H9 (cell line): ENCODE measurements around the gene COL18A1. TPM values are rescaled to one million over a fixed set of nuclear protein-coding genes. Genes with fewer than 3 reads are reported as not detected.

Source experiments
- DNase-seq: peaks from one replicate; pipeline ENCODE4 v3.0.0-alpha.2; 2017
- H2AFZ ChIP-seq: one replicate; pipeline ENCODE4 v1.6.1; 2013; ENCODE audit warnings: mild to moderate bottlenecking, low read length, control low read depth, moderate library complexity
- H2AK5ac ChIP-seq: 2 replicates; pipeline ENCODE4 v1.6.1; 2013; ENCODE audit warnings: low read length, control low read depth, mixed read lengths; ENCODE audit not compliant: insufficient read length
- H2BK120ac ChIP-seq: one replicate; pipeline ENCODE4 v1.6.1; 2013; ENCODE audit warnings: low read depth, mild to moderate bottlenecking, low read length, control low read depth, inconsistent platforms; ENCODE audit not compliant: poor library complexity, severe bottlenecking
- H2BK12ac ChIP-seq: 2 replicates; pipeline ENCODE4 v1.6.1; 2013; ENCODE audit warnings: low read length, control low read depth, mixed read lengths, low read depth; ENCODE audit not compliant: insufficient read length
- H2BK15ac ChIP-seq: 2 replicates; pipeline ENCODE4 v1.6.1; 2013; ENCODE audit warnings: low read depth, low read length, control low read depth
- H2BK20ac ChIP-seq: one replicate; pipeline ENCODE4 v1.6.1; 2013; ENCODE audit warnings: low read depth, mild to moderate bottlenecking, low read length, control low read depth, inconsistent platforms; ENCODE audit not compliant: poor library complexity, severe bottlenecking
- H2BK5ac ChIP-seq: 2 replicates; pipeline ENCODE4 v1.6.1; 2013; ENCODE audit warnings: low read length, control low read depth, mixed read lengths; ENCODE audit not compliant: insufficient read length
- H3K14ac ChIP-seq: 2 replicates; pipeline ENCODE4 v1.6.1; 2013; ENCODE audit warnings: low read length, control low read depth; ENCODE audit not compliant: insufficient read depth
- H3K18ac ChIP-seq: 2 replicates; pipeline ENCODE4 v1.6.1; 2013; ENCODE audit warnings: low read depth, mild to moderate bottlenecking, mixed read lengths, low read length, control low read depth; ENCODE audit not compliant: insufficient read length
- H3K23ac ChIP-seq: 2 replicates; pipeline ENCODE4 v1.6.1; 2013; ENCODE audit warnings: low read length, control low read depth, mixed read lengths, low read depth; ENCODE audit not compliant: insufficient read length
- H3K23me2 ChIP-seq: 2 replicates; pipeline ENCODE4 v1.6.1; 2013; ENCODE audit warnings: low read depth, mild to moderate bottlenecking, mixed read lengths, low read length, control low read depth; ENCODE audit not compliant: insufficient read length, poor library complexity, severe bottlenecking
- H3K27ac ChIP-seq: 2 replicates; pipeline ENCODE4 v1.5.1; 2013; ENCODE audit warnings: low read length, control low read depth, mixed read lengths, low read depth; ENCODE audit not compliant: insufficient read length
- H3K27me3 ChIP-seq: 2 replicates; pipeline ENCODE4 v1.6.1; 2013; ENCODE audit warnings: low read length, control low read depth, inconsistent platforms; ENCODE audit not compliant: insufficient read depth
- H3K4ac ChIP-seq: 2 replicates; pipeline ENCODE4 v1.6.1; 2013; ENCODE audit warnings: low read depth, mild to moderate bottlenecking, control low read depth, inconsistent platforms, low read length, moderate library complexity
- H3K4me1 ChIP-seq: 2 replicates; pipeline ENCODE4 v1.6.1; 2013; ENCODE audit warnings: low read length, control low read depth, inconsistent platforms; ENCODE audit not compliant: insufficient read depth
- H3K4me2 ChIP-seq: 2 replicates; pipeline ENCODE4 v1.6.1; 2013; ENCODE audit warnings: low read length, control low read depth, mixed read lengths; ENCODE audit not compliant: insufficient read length, insufficient read depth
- H3K56ac ChIP-seq: 2 replicates; pipeline ENCODE4 v1.6.1; 2013; ENCODE audit warnings: low read depth, mild to moderate bottlenecking, mixed read lengths, low read length, control low read depth; ENCODE audit not compliant: insufficient read length
- H3K79me1 ChIP-seq: 2 replicates; pipeline ENCODE4 v1.6.1; 2013; ENCODE audit warnings: low read depth, mild to moderate bottlenecking, moderate library complexity, low read length, control low read depth, inconsistent platforms; ENCODE audit not compliant: insufficient read depth, poor library complexity, severe bottlenecking
- H3K79me2 ChIP-seq: 2 replicates; pipeline ENCODE4 v1.6.1; 2013; ENCODE audit warnings: low read length, control low read depth, inconsistent platforms; ENCODE audit not compliant: insufficient read depth
- H3K9ac ChIP-seq: 2 replicates; pipeline ENCODE4 v1.6.1; 2013; ENCODE audit warnings: low read length, control low read depth, mixed read lengths; ENCODE audit not compliant: insufficient read length; ENCODE audit errors: extremely low read depth
- H3K9me3 ChIP-seq: one replicate; pipeline ENCODE4 v1.6.1; 2013; ENCODE audit warnings: low read depth, low read length, inconsistent platforms; ENCODE audit not compliant: control insufficient read depth
- H3T11ph ChIP-seq: one replicate; pipeline ENCODE4 v1.6.1; 2013; ENCODE audit warnings: mild to moderate bottlenecking, low read length, control low read depth, inconsistent platforms
- H4K20me1 ChIP-seq: one replicate; pipeline ENCODE4 v1.6.1; 2013; ENCODE audit not compliant: control insufficient read depth, insufficient read length, insufficient read depth
- H4K5ac ChIP-seq: 2 replicates; pipeline ENCODE4 v1.6.1; 2013; ENCODE audit warnings: low read depth, mild to moderate bottlenecking, mixed read lengths, low read length, control low read depth; ENCODE audit not compliant: insufficient read length
- H4K8ac ChIP-seq: replicated peaks from 2 replicates; pipeline ENCODE4 v1.6.1; 2013; ENCODE audit warnings: low read length, control low read depth, mixed read lengths, low read depth; ENCODE audit not compliant: insufficient read length
- H4K91ac ChIP-seq: 2 replicates; pipeline ENCODE4 v1.6.1; 2013; ENCODE audit warnings: low read depth, mild to moderate bottlenecking, moderate library complexity, mixed read lengths, low read length, control low read depth; ENCODE audit not compliant: insufficient read length
- H3K27ac Mint-ChIP-seq, 3 experiments: 2 replicates in 2 of 3; 3 replicates in 1 of 3; pipeline ENCODE4 v1.8.0; 2020 to 2021; ENCODE audit warnings: mixed read lengths in 3 of 3, mild to moderate bottlenecking in 1 of 3, moderate library complexity in 1 of 3
- H3K27me3 Mint-ChIP-seq: 2 replicates; pipeline ENCODE4 v1.8.0; 2021; ENCODE audit warnings: low read depth, mild to moderate bottlenecking, moderate library complexity, mixed read lengths
- H3K36me3 Mint-ChIP-seq, 3 experiments: 2 replicates in 2 of 3; 3 replicates in 1 of 3; pipeline ENCODE4 v1.8.0; 2020 to 2021; ENCODE audit warnings: low read depth in 3 of 3, mixed read lengths in 3 of 3; ENCODE audit not compliant: insufficient read depth in 1 of 3
- H3K4me1 Mint-ChIP-seq, 2 experiments: 2 replicates each; pipeline ENCODE4 v1.8.0; 2020; ENCODE audit warnings: mixed read lengths in 2 of 2
- H3K4me3 Mint-ChIP-seq, 2 experiments: 2 replicates in 1 of 2; 3 replicates in 1 of 2; pipeline ENCODE4 v1.8.0; 2020 to 2021; ENCODE audit warnings: mild to moderate bottlenecking in 2 of 2, mixed read lengths in 2 of 2, moderate library complexity in 1 of 2
- H3K9me3 Mint-ChIP-seq, 2 experiments: 2 replicates in 1 of 2; 3 replicates in 1 of 2; pipeline ENCODE4 v1.8.0; 2020; ENCODE audit warnings: mild to moderate bottlenecking in 2 of 2, mixed read lengths in 2 of 2, moderate library complexity in 1 of 2
- CTCF ChIP-seq: fragments of 200-600 bp; sonication (generic); conservative IDR thresholded peaks from 3 replicates; pipeline ENCODE4 v1.8.0; 2021; ENCODE audit warnings: antibody characterized with exemption, mild to moderate bottlenecking
- WGBS: extraction: QIAGEN DNeasy Blood & Tissue Kit; methylation state at CpG from one replicate; pipeline ENCODE4 v1.1.7; 2013; ENCODE audit warnings: missing lambda C conversion rate, low lambda C conversion rate, mixed read lengths; ENCODE audit not compliant: insufficient read length; ENCODE audit errors: extremely low coverage; 5-methylcytosine and 5-hydroxymethylcytosine counted together
- total RNA-seq: library from RNA; stranded (reverse); gene quantifications from 2 replicates; pipeline ENCODE4 v1.2.1, GENCODE V29; 2021

COL18A1 gene
- total RNA-seq, 1 experiment from 2014 or later: 232 TPM

DNA sequence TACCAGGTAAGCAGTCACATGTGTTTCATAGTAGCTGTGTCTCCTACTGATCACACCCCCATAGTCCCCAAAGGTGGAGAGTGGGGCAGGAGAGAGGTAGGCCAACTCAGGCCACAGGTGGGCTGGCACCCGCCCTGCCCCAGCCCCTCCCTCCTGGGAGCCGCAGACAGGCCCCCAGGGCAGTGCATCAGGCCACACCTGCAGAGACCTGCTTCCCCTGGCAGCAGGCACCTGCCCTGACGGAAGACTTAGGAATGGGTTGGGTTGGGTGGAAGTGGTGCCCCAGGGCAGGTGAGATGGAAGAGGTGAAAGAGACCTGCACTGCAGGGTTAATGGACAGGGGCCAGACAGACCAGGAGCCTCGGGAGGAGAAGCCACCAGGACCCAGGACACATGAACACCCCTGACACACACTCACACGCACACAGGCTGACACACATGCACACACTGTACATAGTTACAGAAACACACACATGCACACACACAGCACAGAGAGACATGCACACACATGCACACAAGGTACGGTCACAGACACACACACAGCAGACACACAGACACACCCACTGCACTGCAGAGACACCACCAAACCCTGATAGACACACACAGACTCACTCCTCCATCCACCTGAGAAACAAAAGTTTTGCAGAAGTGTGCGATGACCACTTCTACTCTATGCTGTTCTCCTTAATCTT is 1.7 kb upstream of the COL18A1 start:
- Histone ChIP-seq H4K91ac (no peak overlapping the region), H3K4ac (no peak overlapping the region), H3K9me3 (no peaks in the 10 kb centered on the region), H3K14ac (no peak overlapping the region), H2BK12ac (no peak overlapping the region), H3K27me3 (no peaks in the 10 kb centered on the region), H2BK120ac (no peak overlapping the region), H3K56ac (no peak overlapping the region), H3K4me1 (peaks cover 13% of the 10 kb centered on the region; the same call in 1 of the 2 replicates), H4K8ac (no peak overlapping the region), H3K9ac (no peak overlapping the region), H3K79me1 (no peaks in the 10 kb centered on the region), H4K5ac (no peak overlapping the region), H3K23ac (no peak overlapping the region), H3K4me2 (no peak overlapping the region), H2BK20ac (no peak overlapping the region), H3K18ac (no peak overlapping the region), H4K20me1 (peaks cover 2% of the 10 kb centered on the region), H3K23me2 (peaks cover 10% of the 10 kb centered on the region), H2AK5ac (no peak overlapping the region), H3K27ac (no peak overlapping the region), H2BK15ac (no peak overlapping the region), H3K79me2 (peaks cover 12% of the 10 kb centered on the region; the same call in 1 of the 2 replicates), H2AFZ (no peak overlapping the region), H2BK5ac (no peak overlapping the region), H3T11ph (no peak overlapping the region)
- Mint-ChIP-seq H3K4me1 (peaks cover 32 to 39% of the 10 kb centered on the region in 2 experiments), H3K4me3 (peak overlapping the region; percentile 67 to 88), H3K27ac (no peak overlapping the region), H3K27me3 (peaks cover 24% of the 10 kb centered on the region), H3K36me3 (peaks cover 4 to 19% (median 11%) of the 10 kb centered on the region in 3 experiments), H3K9me3 (peaks cover 14 to 16% of the 10 kb centered on the region in 2 experiments)
- TF ChIP-seq CTCF: no peak
- WGBS: no CpG with 5 or more reads among the region's 7 CpGs
- no peak for DNase-seq
